ENCODE data around the gene IL17RA.

- TF ChIP-seq POLR2A (IDR thresholded peaks at IDR 0.05; ENCODE audit: low read depth, low read length) (no peak), CTCF (conservative IDR thresholded peaks at IDR 0.05; ENCODE audit: low read depth, low read length) (no peak), CHD1 (IDR thresholded peaks at IDR 0.05; ENCODE audit: low read depth, low read length) (no peak), USF2 (IDR thresholded peaks at IDR 0.05; ENCODE audit: low read depth, low read length) (no peak), CEBPB (IDR thresholded peaks at IDR 0.05; ENCODE audit: low read depth, low read length) (no peak), MAZ (IDR thresholded peaks at IDR 0.05; ENCODE audit: borderline replicate concordance, low read depth, low read length) (no peak), SMC3 (IDR thresholded peaks at IDR 0.05; ENCODE audit: low read depth, low read length) (no peak), BHLHE40 (IDR thresholded peaks at IDR 0.05; ENCODE audit: low read depth, low read length) (no peak)
These were observed 18.6 kb downstream of the IL17RA start for GRCh38 chr22:17103351-17103750.
